HG03097 (cell line): ENCODE data around the gene SIAH2.
A peak's percentile ranks its signal among the peaks of the same experiment; 100 is the strongest.
"Not testable (repeated sequence)": the region's sequence is repeated elsewhere in the genome, so short reads cannot be mapped to it uniquely, and the experiment has no call there.

Experiments
- ATAC-seq: cut with Tn5 transposase; IDR thresholded peaks from one replicate; pipeline ENCODE4 v1.9.1; 2021; ENCODE audit not compliant: unreplicated experiment, low FRiP score

SIAH2 gene, protein sequence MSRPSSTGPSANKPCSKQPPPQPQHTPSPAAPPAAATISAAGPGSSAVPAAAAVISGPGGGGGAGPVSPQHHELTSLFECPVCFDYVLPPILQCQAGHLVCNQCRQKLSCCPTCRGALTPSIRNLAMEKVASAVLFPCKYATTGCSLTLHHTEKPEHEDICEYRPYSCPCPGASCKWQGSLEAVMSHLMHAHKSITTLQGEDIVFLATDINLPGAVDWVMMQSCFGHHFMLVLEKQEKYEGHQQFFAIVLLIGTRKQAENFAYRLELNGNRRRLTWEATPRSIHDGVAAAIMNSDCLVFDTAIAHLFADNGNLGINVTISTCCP

DNA sequence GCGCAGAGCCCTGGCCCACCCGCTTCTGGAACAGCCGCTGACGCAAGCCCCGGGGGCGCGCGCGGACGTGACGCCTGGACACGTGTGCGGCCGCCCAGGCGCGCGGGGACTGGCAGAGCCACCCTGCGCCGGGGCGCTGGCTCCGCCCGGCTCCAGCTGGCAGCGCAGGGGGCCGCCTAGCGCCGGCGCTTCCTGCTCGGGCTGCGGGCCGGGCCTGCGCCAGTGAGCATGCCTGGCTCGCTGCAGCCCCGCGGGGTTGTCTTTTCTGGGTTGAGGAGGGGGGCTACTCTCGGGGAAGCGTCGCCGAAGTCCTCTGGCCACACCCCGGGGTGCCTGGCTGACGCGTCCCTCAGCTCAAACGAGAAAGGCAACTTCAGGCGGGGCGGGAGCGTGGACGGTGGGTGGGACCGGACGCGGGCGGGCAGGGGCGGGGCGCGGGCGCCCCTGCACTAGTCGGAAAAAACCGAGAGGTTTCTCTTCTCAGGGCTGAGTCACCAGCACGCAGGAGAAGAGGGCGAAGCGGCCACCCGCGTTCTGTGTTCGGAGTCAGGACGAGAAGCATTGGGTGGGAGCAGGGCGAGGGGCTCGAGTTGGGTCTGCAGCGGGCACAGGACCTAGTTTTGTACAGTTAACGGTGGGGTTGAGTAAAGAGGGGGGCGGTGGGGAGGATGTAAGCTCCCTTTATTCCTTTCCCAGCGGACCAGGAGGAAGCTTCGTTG lies at the start of gene SIAH2:
TSS of gene SIAH2 (minus strand) at position 48 of the 719 bp plus-strand sequence. CDS start 320 bp downstream, outside the sequence.
- ATAC-seq = peak; percentile 67

DNA sequence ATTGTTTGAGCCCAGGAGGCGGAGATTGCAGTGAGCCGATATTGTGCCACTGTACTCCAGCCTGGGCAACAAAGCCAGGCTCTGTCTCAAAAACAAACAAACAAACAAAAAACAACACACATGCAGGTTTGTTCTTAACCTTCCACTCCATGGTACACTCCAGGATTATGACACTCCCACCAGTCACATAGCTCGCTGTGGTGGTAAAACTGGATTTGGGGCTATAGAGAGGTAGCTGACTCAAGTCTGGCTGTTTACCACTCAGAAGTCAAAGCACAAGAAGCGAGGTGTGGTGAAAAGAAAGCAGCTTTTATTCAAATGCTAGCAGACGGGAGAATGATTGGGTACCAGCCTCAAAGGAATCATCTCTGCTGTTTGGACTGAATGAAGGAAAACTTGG lies 49.0 kb upstream of the SIAH2 start:
- ATAC-seq = no peak

DNA sequence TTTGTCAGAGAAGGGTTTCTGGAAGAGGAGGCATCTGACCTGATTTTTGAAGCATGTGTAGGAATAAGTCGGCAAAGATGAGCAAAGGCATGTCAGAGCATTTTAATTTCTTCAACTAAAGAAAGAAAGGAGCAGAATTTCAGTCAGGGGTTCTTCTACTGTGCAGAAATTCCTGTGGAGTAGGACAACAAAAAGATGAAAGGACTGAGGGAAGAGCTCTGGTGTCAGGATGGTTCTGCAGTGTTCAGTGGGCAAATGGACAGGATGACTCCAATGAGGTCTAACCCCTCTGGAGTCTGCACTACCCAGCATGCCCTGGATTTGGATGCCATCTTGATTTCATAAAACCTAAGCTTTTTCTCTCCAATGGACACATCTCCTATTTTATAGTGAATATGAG lies 47.7 kb upstream of the SIAH2 start:
- ATAC-seq = no peak

DNA sequence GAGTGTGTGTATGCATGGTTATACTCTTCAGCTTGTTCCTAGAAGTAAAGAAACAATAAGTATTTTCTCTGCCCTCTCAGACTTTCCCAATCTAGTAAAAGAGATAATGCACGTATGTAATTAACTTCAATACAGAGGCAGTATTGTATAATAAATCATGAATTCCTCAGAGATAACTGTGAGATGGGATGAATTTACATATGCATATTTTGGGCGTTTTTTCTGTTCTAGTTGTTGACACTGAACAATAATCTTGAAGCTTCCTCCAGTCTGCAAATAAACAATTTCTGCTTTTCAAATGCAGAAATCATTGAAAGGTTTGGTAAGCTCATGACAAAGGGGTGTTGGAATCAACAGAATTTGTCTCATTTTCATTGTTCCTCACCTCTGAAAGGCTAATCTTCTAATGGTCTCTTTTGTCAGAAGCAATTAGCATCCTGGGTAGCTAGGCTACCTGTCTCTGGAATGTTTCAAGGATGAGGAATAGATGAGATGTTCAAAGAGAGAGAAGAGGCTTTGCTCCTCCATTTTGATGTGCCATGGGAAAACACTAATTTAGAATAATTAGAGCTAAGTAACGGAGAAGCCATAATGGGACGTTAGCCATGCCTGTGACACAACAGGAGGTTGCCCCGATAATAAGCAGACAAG lies 43.3 kb upstream of the SIAH2 start:
- no peak for ATAC-seq

DNA sequence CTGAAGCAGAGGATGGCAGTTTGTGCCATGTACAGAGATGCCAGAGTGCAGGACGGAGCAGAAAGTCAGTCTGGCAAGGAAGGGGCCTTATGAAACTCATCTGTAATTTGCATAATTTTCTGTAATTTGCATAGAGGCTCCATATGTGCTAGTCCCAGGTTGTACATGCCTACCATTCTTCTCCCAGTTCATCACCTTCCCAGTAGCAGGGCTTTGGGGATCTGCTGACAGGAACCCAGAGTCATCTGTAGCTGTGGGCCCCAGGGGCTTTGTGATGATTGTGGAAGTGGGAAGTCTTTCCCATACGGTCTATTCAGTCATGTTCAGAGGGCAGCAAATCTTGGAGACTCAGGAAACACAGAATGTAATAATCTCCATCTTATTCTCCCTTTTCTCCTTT lies 42.4 kb upstream of the SIAH2 start:
- no peak for ATAC-seq

DNA sequence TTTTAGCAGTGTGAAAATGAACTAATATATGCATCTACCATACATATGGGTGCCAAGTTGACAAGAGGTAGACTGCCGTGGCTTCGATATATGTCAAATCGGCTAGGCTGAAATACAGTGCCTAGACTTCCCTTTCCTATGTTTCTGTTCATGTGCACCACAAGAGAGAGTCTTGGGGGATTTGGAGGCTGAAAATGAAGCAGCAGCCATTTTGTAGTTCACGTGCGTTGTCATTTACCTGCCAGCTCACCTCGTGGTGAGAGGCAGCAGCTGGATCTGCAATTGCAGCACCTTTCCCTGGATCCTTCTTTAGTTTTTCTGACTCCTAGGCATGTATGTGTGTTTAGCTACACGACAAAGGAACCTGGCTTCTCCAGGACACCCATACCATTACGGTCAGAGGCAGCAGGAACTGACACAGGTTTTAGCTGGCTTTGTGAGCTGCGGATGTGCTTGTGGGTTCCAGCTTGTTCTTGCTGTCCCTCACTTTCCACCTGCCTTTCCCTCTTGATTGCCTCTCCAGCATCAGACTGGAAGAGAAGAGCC lies 40.5 kb upstream of the SIAH2 start:
- no peak for ATAC-seq

DNA sequence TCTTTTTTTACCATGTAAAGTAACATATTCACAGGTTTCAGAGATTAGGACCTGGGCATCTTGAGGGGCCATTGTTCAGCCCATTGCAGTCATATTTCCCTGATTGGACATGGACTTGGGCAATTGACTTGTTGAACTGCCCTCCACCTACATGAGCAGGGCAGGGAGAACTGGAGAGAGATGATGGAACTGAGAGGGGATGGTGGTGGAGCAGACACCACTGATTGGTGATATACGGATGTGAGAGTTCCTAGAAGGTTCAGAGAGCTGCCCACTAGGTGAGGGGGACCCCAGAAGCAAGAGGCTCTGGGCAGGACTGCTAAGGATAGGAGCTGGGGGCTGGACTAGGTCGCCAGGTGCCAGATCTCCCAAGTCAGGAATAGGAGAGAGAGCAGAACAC lies 37.8 kb upstream of the SIAH2 start:
- ATAC-seq = no peak

DNA sequence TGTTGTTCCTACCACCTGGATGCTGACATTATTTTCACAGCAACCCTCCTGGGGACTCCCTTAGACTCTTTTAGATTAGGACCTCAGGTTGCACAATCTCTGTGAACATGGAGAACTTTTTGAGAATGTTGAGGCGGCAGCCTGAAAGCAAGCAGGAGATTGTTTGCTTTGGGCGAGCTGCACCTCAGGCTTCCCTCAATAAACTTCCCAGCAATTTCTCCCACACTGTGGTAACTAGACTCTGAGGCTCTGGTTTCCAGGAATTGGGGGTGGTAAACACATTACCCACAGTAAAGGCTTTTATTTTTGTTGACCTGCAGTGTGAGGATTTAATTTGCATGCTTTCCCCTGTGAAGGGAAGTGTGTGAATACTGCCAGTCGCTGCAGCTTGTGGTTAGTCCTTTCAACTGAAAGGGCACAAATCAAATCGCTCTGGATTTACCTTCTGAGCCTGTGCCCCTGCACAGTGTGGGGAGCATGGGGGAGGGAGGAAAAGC lies 35.2 kb upstream of the SIAH2 start:
- no peak for ATAC-seq

DNA sequence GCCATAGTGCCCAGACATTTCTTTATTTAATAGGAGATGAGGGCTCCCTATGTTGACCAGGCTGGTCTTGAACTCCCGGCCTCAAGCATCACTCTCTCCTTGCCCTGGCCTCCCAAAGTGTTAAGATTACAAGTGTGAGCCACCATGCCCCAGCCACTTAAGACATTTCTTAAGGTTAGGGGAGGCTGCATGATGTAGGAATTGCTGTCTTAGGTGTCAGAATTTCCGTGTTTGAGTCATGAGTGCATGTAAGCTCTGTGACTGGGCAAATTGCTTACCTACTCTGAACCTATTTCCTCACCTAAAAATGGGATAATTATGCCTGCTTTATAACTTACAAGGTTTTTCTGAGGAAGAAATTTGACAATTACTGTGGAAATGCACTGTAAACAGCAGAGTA lies 34.2 kb upstream of the SIAH2 start:
- no peak for ATAC-seq

DNA sequence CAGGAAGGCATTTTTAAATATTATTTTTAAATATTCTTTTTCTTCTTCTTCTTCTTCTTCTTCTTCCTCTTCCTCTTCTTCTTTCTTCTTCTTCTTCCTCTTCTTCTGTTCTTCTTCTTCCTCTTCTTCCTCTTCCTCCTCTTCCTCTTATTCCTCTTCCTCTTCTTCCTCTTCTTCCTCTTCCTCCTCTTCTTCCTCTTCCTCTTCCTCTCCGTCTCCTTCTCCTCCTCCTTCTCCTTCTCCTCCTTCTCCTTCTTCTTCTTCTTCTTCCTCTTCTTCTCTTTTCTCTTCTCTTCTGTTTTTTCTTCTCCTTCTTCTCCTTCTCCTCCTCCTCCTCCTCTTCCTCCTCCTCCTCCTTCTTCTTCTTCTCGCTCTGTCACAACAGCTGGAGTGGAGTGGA lies 33.6 kb upstream of the SIAH2 start:
- not testable (repeated sequence) for ATAC-seq

DNA sequence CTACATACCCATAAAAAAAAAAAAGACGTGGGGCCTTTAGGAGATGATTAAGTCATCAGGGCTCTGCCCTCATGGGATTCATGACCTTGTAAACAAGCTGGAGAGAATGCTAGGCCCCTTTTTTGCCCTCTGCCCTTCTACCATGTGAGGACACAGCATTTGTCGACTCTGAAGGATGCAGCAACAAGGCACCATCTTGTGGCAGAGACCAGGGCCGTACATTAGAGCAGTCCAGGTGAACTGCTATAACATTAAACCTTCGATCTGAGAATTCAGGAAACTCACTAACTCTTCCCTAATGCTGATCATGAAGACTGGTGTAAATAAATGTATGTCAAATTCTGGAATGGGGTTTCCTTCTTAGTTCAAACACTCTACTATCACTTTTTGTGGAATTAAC lies 30.7 kb upstream of the SIAH2 start:
- ATAC-seq = no peak

DNA sequence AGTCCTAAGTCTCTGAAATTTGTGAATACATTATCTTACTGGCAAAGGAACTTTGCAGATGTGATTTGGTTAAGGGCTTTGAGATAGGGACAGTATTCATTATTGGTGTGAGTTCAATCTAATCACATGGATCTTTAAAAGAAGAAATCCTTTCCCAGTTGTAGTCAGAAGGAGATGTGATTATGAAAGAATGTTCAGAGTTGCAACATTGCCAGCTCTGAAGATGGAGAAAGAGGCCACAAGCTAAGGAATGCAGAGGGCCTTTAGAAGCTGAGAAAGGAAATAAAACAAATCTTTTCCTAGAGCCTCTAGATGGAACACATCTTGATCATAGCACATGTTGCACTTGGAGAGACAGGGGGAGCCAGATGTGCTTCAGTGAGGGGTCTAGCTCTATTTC lies 27.7 kb upstream of the SIAH2 start:
- ATAC-seq = no peak

DNA sequence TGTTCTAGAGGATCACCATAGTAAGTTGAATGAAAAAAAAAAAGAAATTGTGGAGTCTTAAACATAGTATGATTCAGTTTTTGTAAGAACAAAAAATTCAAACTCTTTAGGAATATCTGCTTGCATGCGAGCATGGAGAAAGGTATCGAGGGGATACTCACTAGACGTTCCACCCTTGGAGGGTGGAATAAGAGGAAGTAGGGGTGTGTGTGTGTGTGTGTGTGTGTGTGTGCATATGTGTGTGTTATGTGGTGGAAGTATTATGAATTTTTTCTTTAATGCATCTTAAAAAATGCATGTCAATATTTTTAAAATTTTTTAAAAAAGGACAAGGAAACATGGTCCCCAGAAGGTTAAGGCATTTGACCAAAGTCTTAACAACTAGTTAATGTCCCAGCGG lies 26.5 kb upstream of the SIAH2 start:
- no peak for ATAC-seq

DNA sequence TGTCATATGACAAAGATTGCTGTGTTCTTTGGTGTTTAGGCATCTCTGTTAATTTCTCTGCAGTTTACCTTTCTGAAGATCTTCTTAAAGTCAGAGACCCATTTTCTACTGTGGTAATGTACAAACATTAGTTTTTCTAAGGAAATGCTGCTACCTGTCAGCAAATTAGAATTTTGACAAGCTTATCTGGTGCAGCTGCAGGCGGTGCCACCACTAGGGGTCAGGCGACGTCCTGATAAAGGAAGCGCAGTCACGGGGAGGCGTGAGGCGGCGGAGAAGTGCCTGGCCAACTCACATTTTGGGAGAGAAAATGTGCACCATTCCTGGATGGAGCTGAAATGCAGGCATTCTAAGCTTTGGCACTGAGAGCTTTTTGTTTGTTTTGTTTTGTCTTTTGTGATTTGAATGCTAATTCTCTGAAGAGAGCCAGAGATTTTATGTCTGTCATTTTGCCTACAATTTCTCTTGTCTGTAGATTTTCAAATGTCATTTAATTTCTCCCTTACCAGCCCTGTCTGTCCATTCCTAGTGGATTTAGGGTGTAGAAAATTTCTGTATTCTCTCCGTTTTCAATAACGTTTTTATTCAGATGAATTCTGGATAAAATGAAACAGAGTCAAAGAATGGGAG lies 24.9 kb upstream of the SIAH2 start:
- peak; percentile 82 for ATAC-seq

DNA sequence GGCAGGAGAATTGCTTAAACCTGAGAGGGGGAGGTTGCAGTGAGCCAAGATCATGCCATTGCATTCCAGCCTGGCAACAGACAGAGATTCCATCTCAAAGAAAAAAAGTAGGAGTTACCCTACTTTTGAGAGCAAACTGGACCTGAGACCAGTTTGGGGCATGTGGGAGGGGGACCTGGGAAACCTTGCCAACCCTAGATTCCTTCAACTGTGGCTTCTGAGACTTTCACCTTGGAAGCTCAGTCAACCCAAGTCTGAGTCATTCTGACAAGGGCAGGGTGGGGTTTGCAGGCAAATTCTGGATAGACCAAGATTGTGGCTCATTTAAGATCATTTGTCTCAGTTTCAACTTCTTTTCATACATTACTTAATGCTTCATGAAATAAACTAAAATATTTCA lies 23.8 kb upstream of the SIAH2 start:
- ATAC-seq = no peak

DNA sequence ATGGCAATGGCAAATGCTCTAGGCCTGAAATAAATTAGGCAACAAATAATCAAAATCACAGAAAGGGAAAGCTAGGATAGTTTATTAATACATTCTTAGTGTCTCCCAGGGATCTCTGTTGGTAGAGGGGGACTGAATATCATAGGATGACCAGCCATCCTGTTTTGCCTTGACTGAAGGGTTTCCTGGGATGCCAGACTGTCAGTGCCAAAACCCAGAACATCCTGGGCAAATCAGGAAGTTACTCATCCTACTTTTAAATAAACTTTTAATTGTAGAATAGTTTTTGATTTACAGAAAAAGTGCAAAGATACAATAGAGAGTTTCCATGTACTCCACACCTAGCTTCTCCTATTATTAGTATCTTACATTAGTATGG lies 21.8 kb upstream of the SIAH2 start:
- ATAC-seq = no peak

DNA sequence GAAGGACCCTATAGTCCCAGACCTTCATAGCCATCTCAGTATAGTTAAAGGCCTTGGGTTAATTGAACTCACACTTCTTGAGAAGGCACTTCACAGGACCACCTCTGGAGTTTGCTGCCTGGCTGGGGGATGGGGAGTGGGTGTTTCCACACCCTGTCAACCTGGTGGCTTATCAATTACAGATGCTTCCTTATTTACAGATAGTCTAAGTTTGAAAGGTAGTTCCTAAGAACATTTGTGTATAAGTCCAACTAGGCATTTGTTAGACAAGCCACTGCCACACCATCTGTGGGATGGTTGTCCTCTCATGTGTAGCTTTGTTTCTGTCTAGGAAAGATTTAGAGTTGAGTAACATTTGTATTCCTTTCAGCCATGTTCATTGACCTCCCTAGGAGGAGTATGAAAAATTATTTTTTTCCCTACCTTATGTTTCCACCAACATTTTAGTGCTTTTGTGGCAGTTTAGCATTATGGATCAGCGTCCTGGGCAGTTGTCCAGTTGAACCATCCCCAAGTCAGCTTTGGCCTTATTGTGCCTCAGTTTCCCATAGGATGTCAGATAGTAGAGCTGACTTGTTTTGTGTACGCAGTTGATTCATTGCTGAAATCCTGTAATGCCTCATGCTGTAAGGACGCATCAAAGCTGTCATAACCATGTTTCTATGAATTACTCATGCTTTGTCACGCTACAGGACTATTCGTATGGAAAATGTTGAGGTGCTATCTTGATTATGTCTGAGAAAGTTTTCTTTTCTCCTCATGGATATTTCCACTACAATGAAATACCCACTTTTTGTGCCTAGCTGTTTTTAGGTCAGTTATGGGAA lies 21.2 kb upstream of the SIAH2 start:
- ATAC-seq = no peak

DNA sequence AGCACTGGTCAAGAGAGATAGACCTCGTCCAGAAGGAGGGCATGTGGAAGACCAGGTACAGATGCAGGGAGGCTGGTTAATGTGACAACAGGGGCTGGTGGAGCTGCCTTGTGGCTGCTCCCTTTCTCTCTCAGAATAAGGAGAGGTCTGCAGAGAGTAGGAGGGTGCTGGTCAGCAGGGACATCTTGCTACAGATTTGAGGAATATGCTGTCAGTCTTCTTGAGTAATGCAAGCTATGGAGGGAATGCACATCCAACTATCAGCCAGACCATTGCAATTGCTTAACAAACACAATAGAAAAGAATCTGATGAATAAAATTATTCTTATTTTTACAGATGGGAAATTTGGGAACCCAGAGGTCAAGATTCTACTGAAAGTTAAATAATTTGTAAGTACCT lies 20.3 kb upstream of the SIAH2 start:
- no peak for ATAC-seq

DNA sequence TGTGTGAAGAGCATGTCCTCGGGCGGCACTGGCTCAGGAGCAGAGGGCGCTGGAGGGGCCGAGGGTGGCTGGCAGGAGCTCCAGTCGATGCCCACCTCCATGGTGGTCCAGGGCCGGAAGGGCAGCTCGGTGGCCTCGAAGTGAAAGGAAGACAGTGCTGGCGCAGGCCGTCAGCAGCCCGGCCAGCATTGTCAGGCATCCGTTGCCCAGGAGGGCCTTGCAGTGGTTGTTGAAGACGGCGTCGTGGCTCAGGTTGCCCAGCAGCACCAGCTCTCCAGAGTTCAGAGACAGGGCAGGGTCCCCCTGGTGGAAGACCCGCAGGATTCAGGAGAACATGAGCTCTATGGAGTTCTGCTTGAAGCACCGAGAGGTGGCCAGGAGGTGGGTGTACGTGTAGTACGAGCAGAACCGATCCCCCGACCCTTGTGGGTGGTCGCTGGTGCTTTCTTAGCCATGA lies 16.5 kb upstream of the SIAH2 start:
- no peak for ATAC-seq

DNA sequence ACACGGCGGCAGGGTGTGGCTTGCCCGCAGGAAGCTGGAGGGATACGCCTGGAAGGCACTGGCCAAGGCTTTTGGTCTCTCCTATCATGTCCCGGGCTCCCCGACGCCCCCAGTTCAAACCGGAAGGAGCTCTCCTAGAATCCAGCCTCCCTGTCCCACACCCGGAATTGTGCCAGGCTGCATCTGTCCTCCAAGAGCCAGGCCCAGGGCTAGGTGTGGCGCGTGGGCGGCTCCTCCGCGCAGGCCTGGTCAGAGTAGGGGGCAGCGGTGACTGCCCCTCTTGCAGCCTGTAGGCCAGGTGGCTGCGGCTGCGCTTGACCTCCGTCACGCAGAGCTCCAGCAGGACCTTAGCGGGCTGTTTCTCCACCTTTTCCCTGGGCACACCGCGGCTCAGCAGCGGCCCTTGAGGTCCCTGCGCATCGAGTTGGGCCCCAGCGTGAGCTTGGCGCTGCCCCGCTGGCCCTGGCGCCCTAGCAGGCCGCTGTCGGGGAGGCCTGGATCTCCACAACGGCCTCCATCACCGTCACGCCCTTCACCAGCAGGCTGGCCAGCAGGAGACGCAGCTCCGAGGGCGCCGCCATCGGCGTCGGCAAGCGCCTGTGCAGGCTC lies 15.9 kb upstream of the SIAH2 start:
- no peak for ATAC-seq
